Vagina (tissue), 2 donors: ENCODE results near the gene SORCS1. TPM values are rescaled to one million over a fixed set of nuclear protein-coding genes. Genes with fewer than 3 reads are reported as not detected.

Source experiments
- DNase-seq, 2 donors: peaks; one replicate each; pipeline ENCODE4 v3.0.0-alpha.2; 2017; ENCODE audit errors: extremely low spot score in 2 of 2
- H3K27ac ChIP-seq: fragments of 200-600 bp; sonication (generic); one replicate; pipeline ENCODE4 v1.5.1; 2019
- H3K27me3 ChIP-seq: fragments of 200-600 bp; sonication (generic); one replicate; pipeline ENCODE4 v1.5.1; 2019
- H3K36me3 ChIP-seq, 2 donors: fragments of 200-600 bp; sonication (generic); one replicate each; pipeline ENCODE4 v1.5.1; 2017 to 2019
- H3K4me1 ChIP-seq: fragments of 200-600 bp; sonication (generic); one replicate; pipeline ENCODE4 v1.5.1; 2019
- H3K4me3 ChIP-seq, 2 donors: fragments of 200-600 bp; sonication (generic); 1 replicate in 1 of 2; 2 replicates in 1 of 2; pipeline ENCODE4 v1.5.1; 2016 to 2019
- H3K9me3 ChIP-seq: fragments of 200-600 bp; sonication (generic); one replicate; pipeline ENCODE4 v1.5.1; 2019
- CTCF ChIP-seq, 3 experiments: fragments of 450-650 bp in 2 of 3; fragments of 200-600 bp in 1 of 3; sonication (generic) in 1 of 3; IDR thresholded peaks; one replicate each; pipeline ENCODE4 v1.5.1; 2017 to 2019; ENCODE audit warnings: antibody characterized with exemption in 3 of 3, mild to moderate bottlenecking in 2 of 3, moderate library complexity in 2 of 3
- POLR2A ChIP-seq, 2 donors: fragments of 450-650 bp; IDR thresholded peaks; one replicate each; pipeline ENCODE4 v1.6.1; 2017; ENCODE audit warnings: antibody characterized with exemption in 2 of 2, mild to moderate bottlenecking in 2 of 2, moderate library complexity in 2 of 2
- POLR2AphosphoS5 ChIP-seq, 2 donors: sonication (generic); formaldehyde crosslinking; IDR thresholded peaks; one replicate each; pipeline ENCODE4 v1.9.0; 2017; ENCODE audit warnings: antibody characterized with exemption in 2 of 2, mild to moderate bottlenecking in 2 of 2, low read depth in 1 of 2; ENCODE audit not compliant: insufficient read depth in 1 of 2
- intact Hi-C: fragments of 100-400 bp; cut with DNase I; formaldehyde crosslinking; loops from one replicate; pipeline ENCODE4 v1.15.1; 2023
- total RNA-seq: library from RNA; depleted of rRNA; stranded (reverse); fragments of >200 nt; gene quantifications from one replicate; pipeline ENCODE4 v1.2.3, GENCODE V29; 2016

Gene SORCS1
- total RNA-seq = 5.9 TPM

GRCh38 chr10:107163881-107164861 is at the start of gene SORCS1:
Gene SORCS1 (minus strand): TSS chr10:107164706.
- TF ChIP-seq CTCF (IDR thresholded peaks at IDR 0.05) (no peak), POLR2A (IDR thresholded peaks at IDR 0.05) (no peak), POLR2AphosphoS5 (IDR thresholded peaks at IDR 0.05; ENCODE audit: insufficient read depth in 1 of 2, low read depth in 1 of 2) (no peak)
- no peak for DNase-seq
- Histone ChIP-seq H3K9me3 (no peaks in the 10 kb centered on the region), H3K36me3 (no peaks in the 10 kb centered on the region), H3K4me1 (no peaks in the 10 kb centered on the region), H3K27ac (peak within 1 kb of the TSS; percentile 41), H3K4me3 (peak within 1 kb of the TSS; percentile 34 to 52), H3K27me3 (peaks cover 4% of the 10 kb centered on the region)
- intact Hi-C loops = no loop called here

GRCh38 chr10:107214261-107214660 is 49.8 kb upstream of the SORCS1 start:
- no peak for DNase-seq
- H3K4me3 ChIP-seq = no peak overlapping the region
- H3K36me3 ChIP-seq = no peaks in the 10 kb centered on the region
- no peak overlapping the region for H3K27ac ChIP-seq
- TF ChIP-seq POLR2AphosphoS5 (IDR thresholded peaks at IDR 0.05; ENCODE audit: insufficient read depth in 1 of 2, low read depth in 1 of 2) = no peak
- no peak for TF ChIP-seq CTCF (IDR thresholded peaks at IDR 0.05)
- no peak for TF ChIP-seq POLR2A (IDR thresholded peaks at IDR 0.05)
- H3K27me3 ChIP-seq = no peaks in the 10 kb centered on the region
- H3K9me3 ChIP-seq = no peaks in the 10 kb centered on the region
- intact Hi-C loops = no loop called here
- no peaks in the 10 kb centered on the region for H3K4me1 ChIP-seq

DNA sequence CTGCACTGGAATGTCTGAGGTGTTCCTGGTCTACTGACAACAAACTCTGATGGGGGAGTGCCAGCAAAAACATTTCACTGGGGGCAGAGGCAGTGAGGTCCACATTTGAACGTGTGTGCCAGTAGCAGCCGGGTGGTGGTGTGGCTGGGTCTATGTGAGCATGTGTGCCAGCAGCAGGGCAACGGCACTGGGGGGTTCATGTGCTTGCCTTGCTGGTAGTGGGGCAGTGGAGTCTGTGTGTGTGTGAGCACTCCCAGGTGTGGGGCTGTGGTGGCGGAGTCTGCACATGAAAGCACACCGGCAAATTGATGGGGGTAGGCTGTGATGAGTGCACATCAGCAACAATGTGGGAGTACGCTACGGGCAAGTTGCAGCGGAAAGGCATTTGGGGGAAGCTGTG is 49.4 kb upstream of the SORCS1 start:
- Histone ChIP-seq H3K9me3 (no peaks in the 10 kb centered on the region), H3K27ac (no peak overlapping the region), H3K27me3 (no peaks in the 10 kb centered on the region), H3K4me1 (no peaks in the 10 kb centered on the region), H3K4me3 (no peak overlapping the region), H3K36me3 (no peaks in the 10 kb centered on the region)
- no peak for DNase-seq
- intact Hi-C loops = no loop called here
- TF ChIP-seq POLR2A (IDR thresholded peaks at IDR 0.05) = no peak
- no peak for TF ChIP-seq POLR2AphosphoS5 (IDR thresholded peaks at IDR 0.05; ENCODE audit: insufficient read depth in 1 of 2, low read depth in 1 of 2)
- TF ChIP-seq CTCF (IDR thresholded peaks at IDR 0.05) = no peak

DNA sequence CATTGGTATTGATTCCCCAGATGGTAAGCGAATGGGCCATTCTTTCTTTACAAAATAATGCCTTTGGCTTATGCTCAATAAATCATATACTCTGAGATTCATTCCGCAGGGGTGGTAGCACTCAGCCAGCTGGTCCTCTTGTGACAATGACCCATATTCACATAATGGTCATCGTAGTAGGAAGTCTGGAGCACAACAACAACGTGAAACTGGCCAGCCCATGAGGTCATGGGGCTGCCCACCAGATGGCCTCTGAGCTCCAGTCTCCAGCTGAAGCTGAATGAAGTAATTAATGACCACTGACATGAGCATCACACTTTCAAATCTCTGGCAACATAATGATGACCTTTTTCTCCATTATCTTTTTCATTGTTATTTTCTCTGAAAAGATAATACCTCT is 42.3 kb upstream of the SORCS1 start:
- intact Hi-C loops = no loop called here
- no peak for TF ChIP-seq CTCF (IDR thresholded peaks at IDR 0.05)
- no peak for TF ChIP-seq POLR2A (IDR thresholded peaks at IDR 0.05)
- no peak for TF ChIP-seq POLR2AphosphoS5 (IDR thresholded peaks at IDR 0.05; ENCODE audit: insufficient read depth in 1 of 2, low read depth in 1 of 2)
- Histone ChIP-seq H3K36me3 (no peaks in the 10 kb centered on the region), H3K27ac (no peak overlapping the region), H3K27me3 (no peaks in the 10 kb centered on the region), H3K4me1 (no peaks in the 10 kb centered on the region), H3K9me3 (no peaks in the 10 kb centered on the region), H3K4me3 (no peak overlapping the region)
- no peak for DNase-seq

DNA sequence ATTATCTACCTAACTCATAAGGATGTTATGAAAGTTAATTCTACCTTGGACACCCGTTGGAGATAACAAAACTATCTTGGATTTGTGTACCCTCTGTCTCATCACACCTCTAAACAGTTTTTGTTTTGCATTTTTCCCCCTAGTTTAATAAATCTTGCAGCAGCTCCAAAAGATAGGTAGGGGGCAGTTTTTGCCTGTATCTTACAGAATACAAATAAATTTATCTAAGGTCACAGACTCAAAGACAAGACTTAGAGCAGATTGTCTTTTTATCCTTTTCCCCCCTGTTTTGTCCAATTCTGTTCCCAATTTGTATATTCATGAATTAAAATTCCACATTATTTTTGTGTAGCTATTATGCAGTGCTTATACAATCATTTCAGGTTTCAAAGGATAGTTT is 5.0 kb upstream of the SORCS1 start:
- intact Hi-C loops = no loop called here
- TF ChIP-seq POLR2A (IDR thresholded peaks at IDR 0.05) = no peak
- no peak for TF ChIP-seq POLR2AphosphoS5 (IDR thresholded peaks at IDR 0.05; ENCODE audit: insufficient read depth in 1 of 2, low read depth in 1 of 2)
- no peak for TF ChIP-seq CTCF (IDR thresholded peaks at IDR 0.05)
- H3K9me3 ChIP-seq = no peaks in the 10 kb centered on the region
- no peak overlapping the region for H3K27ac ChIP-seq
- no peaks in the 10 kb centered on the region for H3K36me3 ChIP-seq
- no peaks in the 10 kb centered on the region for H3K4me1 ChIP-seq
- no peak overlapping the region for H3K4me3 ChIP-seq
- no peaks in the 10 kb centered on the region for H3K27me3 ChIP-seq
- DNase-seq = no peak
